ENCODE results near the gene KCTD8. TPM values are rescaled to one million over a fixed set of nuclear protein-coding genes. Genes with fewer than 3 reads are reported as not detected.

The KCTD8 gene
- total RNA-seq, 1 experiment from 2014 or later, result not detected

- POLR2A ChIA-PET (ENCODE audit: unreplicated experiment), result no interaction called here
- intact Hi-C loops (cut with micrococcal nuclease; ENCODE audit: unreplicated experiment), result no loop called here
- no peak overlapping the region for H2AFZ ChIP-seq
- no peaks in the 10 kb centered on the region for H3F3A ChIP-seq (ENCODE audit: insufficient read depth, low read depth)
- H3K4me2 ChIP-seq, result no peak overlapping the region
- no peaks in the 10 kb centered on the region for H3K27me3 ChIP-seq (ENCODE audit: insufficient read depth, low read depth)
- H4K20me1 ChIP-seq (ENCODE audit: insufficient read depth), result no peaks in the 10 kb centered on the region
- no peaks in the 10 kb centered on the region for H3K9me2 ChIP-seq (ENCODE audit: insufficient read depth)
- TF ChIP-seq CTCF (conservative IDR thresholded peaks at IDR 0.05), result no peak
- no peak for TF ChIP-seq EZH2 (IDR thresholded peaks at IDR 0.05; ENCODE audit: low read depth)
- H3K79me2 ChIP-seq (ENCODE audit: low read depth), result no peaks in the 10 kb centered on the region
- peak in 1 of 2 experiments; percentile 36 for DNase-seq
- CTCF ChIA-PET, result no interaction called here
- no peak overlapping the region for H3K27ac ChIP-seq
- H3K4me3 ChIP-seq, result no peak overlapping the region
- H3K36me3 ChIP-seq (ENCODE audit: low read depth), result no peaks in the 10 kb centered on the region
- BruUV-seq (replicated peaks), result no TSS peak
- no peaks in the 10 kb centered on the region for H3K9me3 ChIP-seq (ENCODE audit: insufficient read depth, low read depth)
- H3K4me1 ChIP-seq (replicated peaks; ENCODE audit: insufficient read depth), result no peaks in the 10 kb centered on the region
These were observed 80.0 kb downstream of the KCTD8 start for GRCh38 chr4:44368413-44369167.

- Histone ChIP-seq H3K79me2 (ENCODE audit: low read depth) (no peaks in the 10 kb centered on the region), H4K20me1 (ENCODE audit: insufficient read depth) (no peaks in the 10 kb centered on the region), H3K4me2 (no peak overlapping the region), H3K4me1 (replicated peaks; ENCODE audit: insufficient read depth) (no peaks in the 10 kb centered on the region), H3F3A (ENCODE audit: insufficient read depth, low read depth) (no peaks in the 10 kb centered on the region), H3K9me3 (ENCODE audit: insufficient read depth, low read depth) (no peaks in the 10 kb centered on the region), H3K27me3 (ENCODE audit: insufficient read depth, low read depth) (no peaks in the 10 kb centered on the region), H3K4me3 (no peak overlapping the region), H2AFZ (no peak overlapping the region), H3K27ac (no peak overlapping the region), H3K36me3 (ENCODE audit: low read depth) (no peaks in the 10 kb centered on the region), H3K9me2 (ENCODE audit: insufficient read depth) (no peaks in the 10 kb centered on the region)
- intact Hi-C loops (cut with micrococcal nuclease; ENCODE audit: unreplicated experiment), result no loop called here
- DNase-seq, result no peak
- no TSS peak for BruUV-seq (replicated peaks)
- POLR2A ChIA-PET (ENCODE audit: unreplicated experiment), result no interaction called here
- no peak for TF ChIP-seq EZH2 (IDR thresholded peaks at IDR 0.05; ENCODE audit: low read depth)
- TF ChIP-seq CTCF (conservative IDR thresholded peaks at IDR 0.05), result no peak
- CTCF ChIA-PET, result no interaction called here
These were observed 94.4 kb downstream of the KCTD8 start for GRCh38 chr4:44354172-44354571.

GRCh38 chr4:44351069-44351468 is 97.5 kb downstream of the KCTD8 start:
- intact Hi-C loops (cut with micrococcal nuclease; ENCODE audit: unreplicated experiment), result no loop called here
- H3F3A ChIP-seq (ENCODE audit: insufficient read depth, low read depth), result no peaks in the 10 kb centered on the region

More at GRCh38 chr4:44351069-44351468, 97.5 kb downstream of the KCTD8 start:
- no TSS peak for BruUV-seq (replicated peaks)
- ChIA-PET POLR2A (ENCODE audit: unreplicated experiment) (no interaction called here), CTCF (no interaction called here)
- TF ChIP-seq CTCF (conservative IDR thresholded peaks at IDR 0.05) (no peak), EZH2 (IDR thresholded peaks at IDR 0.05; ENCODE audit: low read depth) (no peak)
- Histone ChIP-seq H3K36me3 (ENCODE audit: low read depth) (no peaks in the 10 kb centered on the region), H3K4me2 (no peak overlapping the region), H4K20me1 (ENCODE audit: insufficient read depth) (no peaks in the 10 kb centered on the region), H2AFZ (no peak overlapping the region), H3K27me3 (ENCODE audit: insufficient read depth, low read depth) (no peaks in the 10 kb centered on the region), H3K79me2 (ENCODE audit: low read depth) (no peaks in the 10 kb centered on the region), H3K4me3 (no peak overlapping the region), H3K4me1 (replicated peaks; ENCODE audit: insufficient read depth) (no peaks in the 10 kb centered on the region), H3K9me3 (ENCODE audit: insufficient read depth, low read depth) (no peaks in the 10 kb centered on the region), H3K27ac (no peak overlapping the region), H3K9me2 (ENCODE audit: insufficient read depth) (no peaks in the 10 kb centered on the region)
- DNase-seq, result no peak
